Endothelial cell of umbilical vein (primary cell): Measurements from ENCODE around the gene MAGI1.

Source experiments
- EZH2 ChIP-seq: IDR thresholded peaks from 2 replicates; pipeline ENCODE4 v1.6.1; 2012; ENCODE audit warnings: borderline replicate concordance, low read depth, mild to moderate bottlenecking, moderate library complexity, low read length, inconsistent platforms; ENCODE audit not compliant: severe bottlenecking
- JUN ChIP-seq: IDR thresholded peaks from 2 replicates; pipeline ENCODE4 v1.6.1; 2011; ENCODE audit warnings: borderline replicate concordance, low read depth; ENCODE audit not compliant: insufficient read length, insufficient read depth
- TF ChIP-seq, protein P1 (sequence below), 2 donors: IDR thresholded peaks; 1 replicate in 1 of 2; 2 replicates in 1 of 2; pipeline ENCODE4 v1.5.1; 2011; ENCODE audit warnings: low read length in 2 of 2, mild to moderate bottlenecking in 2 of 2, moderate library complexity in 2 of 2, control low read depth in 1 of 2, inconsistent platforms in 1 of 2, low read depth in 1 of 2; ENCODE audit not compliant: insufficient read depth in 1 of 2; ENCODE audit errors: extremely low read depth in 1 of 2

DNA sequence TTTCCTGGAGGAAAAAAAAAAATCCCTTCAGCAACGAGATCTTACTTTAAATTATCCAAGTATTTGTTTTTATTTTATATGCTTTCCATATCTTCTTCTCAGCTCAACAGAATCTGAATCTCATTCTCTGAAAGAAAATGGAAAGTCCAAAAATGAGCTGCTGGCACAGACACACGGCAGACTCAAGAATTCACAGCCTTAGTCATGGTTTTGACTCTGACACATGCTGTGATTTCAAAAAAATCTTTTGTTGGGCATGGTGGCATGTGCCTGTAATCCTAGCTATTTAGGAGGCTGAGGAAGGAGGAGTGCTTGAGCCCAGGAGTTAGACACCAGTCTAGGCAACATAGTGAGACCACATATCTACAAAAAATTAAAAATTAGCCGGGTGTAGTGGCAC is 565.0 kb downstream of the MAGI1 start:
- no peak for TF ChIP-seq JUN
- TF ChIP-seq, protein P1, sequence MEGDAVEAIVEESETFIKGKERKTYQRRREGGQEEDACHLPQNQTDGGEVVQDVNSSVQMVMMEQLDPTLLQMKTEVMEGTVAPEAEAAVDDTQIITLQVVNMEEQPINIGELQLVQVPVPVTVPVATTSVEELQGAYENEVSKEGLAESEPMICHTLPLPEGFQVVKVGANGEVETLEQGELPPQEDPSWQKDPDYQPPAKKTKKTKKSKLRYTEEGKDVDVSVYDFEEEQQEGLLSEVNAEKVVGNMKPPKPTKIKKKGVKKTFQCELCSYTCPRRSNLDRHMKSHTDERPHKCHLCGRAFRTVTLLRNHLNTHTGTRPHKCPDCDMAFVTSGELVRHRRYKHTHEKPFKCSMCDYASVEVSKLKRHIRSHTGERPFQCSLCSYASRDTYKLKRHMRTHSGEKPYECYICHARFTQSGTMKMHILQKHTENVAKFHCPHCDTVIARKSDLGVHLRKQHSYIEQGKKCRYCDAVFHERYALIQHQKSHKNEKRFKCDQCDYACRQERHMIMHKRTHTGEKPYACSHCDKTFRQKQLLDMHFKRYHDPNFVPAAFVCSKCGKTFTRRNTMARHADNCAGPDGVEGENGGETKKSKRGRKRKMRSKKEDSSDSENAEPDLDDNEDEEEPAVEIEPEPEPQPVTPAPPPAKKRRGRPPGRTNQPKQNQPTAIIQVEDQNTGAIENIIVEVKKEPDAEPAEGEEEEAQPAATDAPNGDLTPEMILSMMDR (IDR thresholded peaks at IDR 0.05; ENCODE audit: extremely low read depth in 1 of 2, insufficient read depth in 1 of 2, low read depth in 1 of 2, low read length in 2 of 2), result no peak
- TF ChIP-seq EZH2, result no peak
